ENCODE results near the gene PTBP3. TPM values are rescaled to one million over a fixed set of nuclear protein-coding genes. Genes with fewer than 3 reads are reported as not detected.

The PTBP3 gene
- total and polyA plus RNA-seq, 2 of the 13 experiments (the other 11 are each of a cell fraction or from before 2014, with no cell fraction given), result 52.8 to 61.1 TPM

DNA sequence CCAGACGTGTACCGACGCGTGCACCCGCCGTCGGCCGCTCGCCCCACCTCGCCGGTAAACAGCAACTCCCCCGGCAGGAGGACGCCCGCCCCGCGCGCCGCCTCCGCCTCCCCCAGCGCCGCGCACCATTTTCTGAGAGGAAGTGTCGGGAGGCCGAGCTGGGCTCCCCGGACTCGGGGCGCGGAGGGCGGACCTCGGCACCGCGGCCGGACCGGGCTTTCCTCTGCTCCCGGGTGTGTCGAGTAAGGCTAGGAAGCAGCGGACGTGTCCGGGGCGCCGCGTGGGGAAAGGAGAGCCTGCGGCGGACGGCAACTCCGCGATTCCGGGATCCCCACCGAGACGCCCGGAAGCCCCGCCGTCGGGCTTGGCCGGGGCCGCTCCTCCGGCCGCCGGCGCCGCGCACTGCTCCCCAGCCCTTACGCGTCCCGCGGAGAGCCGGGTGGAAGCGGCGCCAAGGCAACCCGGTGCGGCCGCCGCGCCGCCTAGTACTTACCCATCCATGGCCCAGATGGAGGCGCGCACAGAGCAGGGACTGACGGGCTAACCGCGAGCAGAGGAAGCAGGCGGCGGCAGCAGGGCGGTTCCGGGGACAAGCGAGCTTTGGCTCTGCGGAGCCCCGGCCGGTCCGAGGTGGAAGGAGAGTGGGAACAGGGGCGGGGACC, at the start of gene PTBP3 (continued):
- TF ChIP-seq GMEB1 (CRISPR knock-in tag; IDR thresholded peaks at IDR 0.05; ENCODE audit: borderline replicate concordance) (peak; percentile 65; the same call in 1 of the 2 replicates), ZNF660 (CRISPR knock-in tag; IDR thresholded peaks at IDR 0.05; ENCODE audit: borderline replicate concordance, low read depth) (no peak), ONECUT2 (CRISPR knock-in tag; IDR thresholded peaks at IDR 0.05) (no peak), RXRA (CRISPR knock-in tag; IDR thresholded peaks at IDR 0.05) (peak; percentile 43; the same call in 1 of the 2 replicates), DMAP1 (CRISPR knock-in tag; IDR thresholded peaks at IDR 0.05) (no peak; the same call in 1 of the 2 replicates), ZNF224 (CRISPR knock-in tag; IDR thresholded peaks at IDR 0.05) (0 out of 2 replicates have a peak, but pooled peaks have one; percentile 30), CCAR2 (optimal IDR thresholded peaks at IDR 0.05; ENCODE audit: low read depth, low read length) (no peak), HMG20A (CRISPR knock-in tag; IDR thresholded peaks at IDR 0.05; ENCODE audit: borderline replicate concordance) (0 out of 2 replicates have a peak, but pooled peaks have one; percentile 14), ZNF670 (CRISPR knock-in tag; IDR thresholded peaks at IDR 0.05; ENCODE audit: borderline replicate concordance) (peak; percentile 28; the same call in 1 of the 2 replicates), PRMT3 (CRISPR knock-in tag; IDR thresholded peaks at IDR 0.05; ENCODE audit: borderline replicate concordance, low read depth) (no peak), KAT7 (CRISPR knock-in tag; IDR thresholded peaks at IDR 0.05; ENCODE audit: borderline replicate concordance) (peak; percentile 98), SALL2 (CRISPR knock-in tag; IDR thresholded peaks at IDR 0.05) (peak; percentile 69; the same call in 1 of the 2 replicates), RFX3 (CRISPR knock-in tag; IDR thresholded peaks at IDR 0.05) (no peak), BRF2 (CRISPR knock-in tag; IDR thresholded peaks at IDR 0.05) (0 out of 2 replicates have a peak, but pooled peaks have one; percentile 25), TOE1 (CRISPR knock-in tag; IDR thresholded peaks at IDR 0.05) (no peak), ZNF597 (CRISPR knock-in tag; IDR thresholded peaks at IDR 0.05) (no peak), SAFB2 (CRISPR knock-in tag; IDR thresholded peaks at IDR 0.05; ENCODE audit: borderline replicate concordance, low read depth) (peak; percentile 46; the same call in 1 of the 2 replicates)
- TF ChIP-seq, protein P1, sequence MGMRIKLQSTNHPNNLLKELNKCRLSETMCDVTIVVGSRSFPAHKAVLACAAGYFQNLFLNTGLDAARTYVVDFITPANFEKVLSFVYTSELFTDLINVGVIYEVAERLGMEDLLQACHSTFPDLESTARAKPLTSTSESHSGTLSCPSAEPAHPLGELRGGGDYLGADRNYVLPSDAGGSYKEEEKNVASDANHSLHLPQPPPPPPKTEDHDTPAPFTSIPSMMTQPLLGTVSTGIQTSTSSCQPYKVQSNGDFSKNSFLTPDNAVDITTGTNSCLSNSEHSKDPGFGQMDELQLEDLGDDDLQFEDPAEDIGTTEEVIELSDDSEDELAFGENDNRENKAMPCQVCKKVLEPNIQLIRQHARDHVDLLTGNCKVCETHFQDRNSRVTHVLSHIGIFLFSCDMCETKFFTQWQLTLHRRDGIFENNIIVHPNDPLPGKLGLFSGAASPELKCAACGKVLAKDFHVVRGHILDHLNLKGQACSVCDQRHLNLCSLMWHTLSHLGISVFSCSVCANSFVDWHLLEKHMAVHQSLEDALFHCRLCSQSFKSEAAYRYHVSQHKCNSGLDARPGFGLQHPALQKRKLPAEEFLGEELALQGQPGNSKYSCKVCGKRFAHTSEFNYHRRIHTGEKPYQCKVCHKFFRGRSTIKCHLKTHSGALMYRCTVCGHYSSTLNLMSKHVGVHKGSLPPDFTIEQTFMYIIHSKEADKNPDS (CRISPR knock-in tag; IDR thresholded peaks at IDR 0.05), result no peak
- TF ChIP-seq, protein P2, sequence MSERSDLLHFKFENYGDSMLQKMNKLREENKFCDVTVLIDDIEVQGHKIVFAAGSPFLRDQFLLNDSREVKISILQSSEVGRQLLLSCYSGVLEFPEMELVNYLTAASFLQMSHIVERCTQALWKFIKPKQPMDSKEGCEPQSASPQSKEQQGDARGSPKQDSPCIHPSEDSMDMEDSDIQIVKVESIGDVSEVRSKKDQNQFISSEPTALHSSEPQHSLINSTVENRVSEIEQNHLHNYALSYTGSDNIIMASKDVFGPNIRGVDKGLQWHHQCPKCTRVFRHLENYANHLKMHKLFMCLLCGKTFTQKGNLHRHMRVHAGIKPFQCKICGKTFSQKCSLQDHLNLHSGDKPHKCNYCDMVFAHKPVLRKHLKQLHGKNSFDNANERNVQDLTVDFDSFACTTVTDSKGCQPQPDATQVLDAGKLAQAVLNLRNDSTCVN (CRISPR knock-in tag; IDR thresholded peaks at IDR 0.05; ENCODE audit: borderline replicate concordance), result no peak
- TF ChIP-seq, protein P3, sequence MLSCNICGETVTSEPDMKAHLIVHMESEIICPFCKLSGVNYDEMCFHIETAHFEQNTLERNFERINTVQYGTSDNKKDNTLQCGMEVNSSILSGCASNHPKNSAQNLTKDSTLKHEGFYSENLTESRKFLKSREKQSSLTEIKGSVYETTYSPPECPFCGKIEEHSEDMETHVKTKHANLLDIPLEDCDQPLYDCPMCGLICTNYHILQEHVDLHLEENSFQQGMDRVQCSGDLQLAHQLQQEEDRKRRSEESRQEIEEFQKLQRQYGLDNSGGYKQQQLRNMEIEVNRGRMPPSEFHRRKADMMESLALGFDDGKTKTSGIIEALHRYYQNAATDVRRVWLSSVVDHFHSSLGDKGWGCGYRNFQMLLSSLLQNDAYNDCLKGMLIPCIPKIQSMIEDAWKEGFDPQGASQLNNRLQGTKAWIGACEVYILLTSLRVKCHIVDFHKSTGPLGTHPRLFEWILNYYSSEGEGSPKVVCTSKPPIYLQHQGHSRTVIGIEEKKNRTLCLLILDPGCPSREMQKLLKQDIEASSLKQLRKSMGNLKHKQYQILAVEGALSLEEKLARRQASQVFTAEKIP (CRISPR knock-in tag; IDR thresholded peaks at IDR 0.05; ENCODE audit: borderline replicate concordance), result no peak
